K562 (cell line): ENCODE measurements around the gene PRELID1. TPM values are rescaled to one million over a fixed set of nuclear protein-coding genes. Genes with fewer than 3 reads are reported as not detected.

Experiments used
- CREB3L1 ChIP-seq: fragments of 450-650 bp; IDR thresholded peaks from 2 replicates; pipeline ENCODE4 v1.6.1; 2014; ENCODE audit warnings: low read depth, mild to moderate bottlenecking, moderate library complexity, borderline replicate concordance
- ETV1 ChIP-seq: fragments of 450-650 bp; conservative IDR thresholded peaks from 2 replicates; pipeline ENCODE4 v1.6.1; 2016; ENCODE audit warnings: missing genetic modification characterization, control low read depth, low read depth, missing compliant biosample characterization
- HDGF ChIP-seq: fragments of 450-650 bp; IDR thresholded peaks from 2 replicates; pipeline ENCODE4 v1.6.1; 2016
- HNRNPK ChIP-seq: fragments of 200-400 bp; formaldehyde crosslinking; IDR thresholded peaks from one replicate; pipeline ENCODE4 v1.6.1; 2018; ENCODE audit warnings: mild to moderate bottlenecking, low read depth, low read length; ENCODE audit not compliant: poor library complexity, severe bottlenecking
- JUN ChIP-seq, 2 experiments: sonication (generic) in 1 of 2; formaldehyde crosslinking in 1 of 2; IDR thresholded peaks; 2 replicates each; pipeline versions ENCODE4 v1.6.1 to v1.8.0; 2012 to 2022; ENCODE audit warnings: borderline replicate concordance in 2 of 2, mild to moderate bottlenecking in 2 of 2, improper control_type of control experiment in 1 of 2, low read depth in 1 of 2, low read length in 1 of 2, missing genetic modification reagents in 1 of 2
- NFE2 ChIP-seq: IDR thresholded peaks from 2 replicates; pipeline ENCODE4 v1.6.1; 2014; ENCODE audit warnings: antibody characterized with exemption, low read depth
- NFYB ChIP-seq: IDR thresholded peaks from 2 replicates; pipeline ENCODE4 v1.6.1; 2011; ENCODE audit warnings: mild to moderate bottlenecking, moderate library complexity; ENCODE audit not compliant: insufficient read length; ENCODE audit errors: extremely low read depth
- POLR3A ChIP-seq: IDR thresholded peaks from 2 replicates; pipeline ENCODE4 v1.6.1; 2011; ENCODE audit warnings: borderline replicate concordance, mild to moderate bottlenecking, moderate library complexity; ENCODE audit not compliant: insufficient read length, insufficient read depth; ENCODE audit errors: extremely low read depth
- RBM22 ChIP-seq: fragments of 200-400 bp; formaldehyde crosslinking; IDR thresholded peaks from 2 replicates; pipeline ENCODE4 v1.6.1; 2018; ENCODE audit warnings: low read length, low read depth; ENCODE audit not compliant: poor library complexity, severe bottlenecking
- RHOXF2B ChIP-seq: fragments of 250-450 bp; sonication (Bioruptor Pico); conservative IDR thresholded peaks from 2 replicates; pipeline ENCODE4 v1.5.1; 2021
- SMC3 ChIP-seq: conservative IDR thresholded peaks from 2 replicates; pipeline ENCODE4 v1.6.1; 2011; ENCODE audit warnings: low read depth, low read length, improper control_type of control experiment; ENCODE audit not compliant: insufficient read depth
- TGIF2 ChIP-seq: sonication (generic); formaldehyde crosslinking; IDR thresholded peaks from 2 replicates; pipeline ENCODE4 v1.8.1; 2022; ENCODE audit warnings: mild to moderate bottlenecking, missing genetic modification reagents, moderate library complexity
- THRA ChIP-seq: fragments of 450-650 bp; IDR thresholded peaks from 2 replicates; pipeline ENCODE4 v1.6.1; 2017; ENCODE audit warnings: mild to moderate bottlenecking, moderate library complexity
- UBTF ChIP-seq, 2 experiments: IDR thresholded peaks; 2 replicates each; pipeline ENCODE4 v1.6.1; 2012; ENCODE audit warnings: improper control_type of control experiment in 2 of 2, low read depth in 2 of 2, low read length in 2 of 2, borderline replicate concordance in 1 of 2
- ZFPM2 ChIP-seq: fragments of 250-450 bp; sonication (Bioruptor Pico); IDR thresholded peaks from 2 replicates; pipeline ENCODE4 v1.5.1; 2022; ENCODE audit warnings: mild to moderate bottlenecking
- ZNF121 ChIP-seq: sonication (generic); formaldehyde crosslinking; conservative IDR thresholded peaks from 2 replicates; pipeline ENCODE4 v1.8.0; 2022; ENCODE audit warnings: missing genetic modification reagents
- ZNF143 ChIP-seq: sonication (generic); formaldehyde crosslinking; IDR thresholded peaks from 2 replicates; pipeline ENCODE4 v1.9.0; 2022; ENCODE audit warnings: mild to moderate bottlenecking, missing genetic modification reagents
- ZNF217 ChIP-seq: sonication (generic); formaldehyde crosslinking; IDR thresholded peaks from 2 replicates; pipeline ENCODE4 v1.8.0; 2022; ENCODE audit warnings: mild to moderate bottlenecking, missing genetic modification reagents
- ZNF764 ChIP-seq: fragments of 250-450 bp; sonication (Bioruptor Pico); IDR thresholded peaks from 2 replicates; pipeline ENCODE4 v1.4.0; 2020; ENCODE audit warnings: low read depth, mild to moderate bottlenecking, moderate library complexity
- polyA plus RNA-seq, 8 experiments: library from polyadenylated mRNA; depleted of rRNA in 4 of 8; stranded (reverse) in 5 of 8; unstranded in 3 of 8; fragments of >200 nt; fragmentation: Nextera tagmentation in 2 of 8; fragmentation: Illumina TruSeq in 1 of 8; extraction: Ambion mirVana in 2 of 8; extraction: Trizol in 1 of 8; gene quantifications; 2 replicates each; pipeline versions ENCODE4 v1.2.1 to v1.2.3, GENCODE V29; 2011 to 2014; ENCODE audit warnings: inconsistent platforms in 1 of 8, missing spikeins in 1 of 8
- total RNA-seq, 7 experiments: library from RNA; depleted of rRNA in 6 of 7; stranded (reverse); fragments of >200 nt in 6 of 7; fragmentation: Illumina TruSeq in 2 of 7; extraction: Trizol in 2 of 7; gene quantifications; 2 replicates each; pipeline versions ENCODE4 v1.2.1 to v1.2.3, GENCODE V29; 2011 to 2021; ENCODE audit warnings: low replicate concordance in 1 of 7

The PRELID1 gene
- total and polyA plus RNA-seq, 9 of the 15 experiments (the other 6 are each of a cell fraction or from before 2014, with no cell fraction given): 40.1 to 484 (median 340) TPM

- TF ChIP-seq CREB3L1 (peak; percentile 90), ZNF143 (peak; percentile 95), ETV1 (tag) (peak; percentile 89), ZNF217 (CRISPR knock-in tag) (no peak), HDGF (no peak), JUN (IDR thresholded peaks at IDR 0.05; ENCODE audit: borderline replicate concordance, low read depth, low read length) (peak; percentile 41; the same call in 1 of the 2 replicates), JUN (CRISPR knock-in tag; IDR thresholded peaks at IDR 0.05; ENCODE audit: borderline replicate concordance) (no peak), POLR3A (no peak), HNRNPK (no peak), NFYB (peak; percentile 99), RHOXF2B (CRISPR knock-in tag) (no peak), UBTF (IDR thresholded peaks at IDR 0.05; ENCODE audit: borderline replicate concordance in 1 of 2, low read depth in 2 of 2, low read length in 2 of 2) (peak; percentile 45 to 68; a peak in 2 of 4 replicates), TGIF2 (CRISPR knock-in tag) (no peak), ZNF764 (CRISPR knock-in tag) (0 out of 2 replicates have a peak, but pooled peaks have one; percentile 21), ZNF121 (no peak), SMC3 (no peak), NFE2 (peak; percentile 66), THRA (no peak), RBM22 (peak; percentile 37), ZFPM2 (CRISPR knock-in tag) (no peak)
Measured at GRCh38 chr5:177351392-177352329, 48.1 kb downstream of the PRELID1 start, which contains the start of gene LMAN2 (continued).
